ENCODE results near the gene SMYD3. TPM values are rescaled to one million over a fixed set of nuclear protein-coding genes. Genes with fewer than 3 reads are reported as not detected.

Gene SMYD3
- total RNA-seq, 1 experiment from 2014 or later = 17.4 TPM

DNA sequence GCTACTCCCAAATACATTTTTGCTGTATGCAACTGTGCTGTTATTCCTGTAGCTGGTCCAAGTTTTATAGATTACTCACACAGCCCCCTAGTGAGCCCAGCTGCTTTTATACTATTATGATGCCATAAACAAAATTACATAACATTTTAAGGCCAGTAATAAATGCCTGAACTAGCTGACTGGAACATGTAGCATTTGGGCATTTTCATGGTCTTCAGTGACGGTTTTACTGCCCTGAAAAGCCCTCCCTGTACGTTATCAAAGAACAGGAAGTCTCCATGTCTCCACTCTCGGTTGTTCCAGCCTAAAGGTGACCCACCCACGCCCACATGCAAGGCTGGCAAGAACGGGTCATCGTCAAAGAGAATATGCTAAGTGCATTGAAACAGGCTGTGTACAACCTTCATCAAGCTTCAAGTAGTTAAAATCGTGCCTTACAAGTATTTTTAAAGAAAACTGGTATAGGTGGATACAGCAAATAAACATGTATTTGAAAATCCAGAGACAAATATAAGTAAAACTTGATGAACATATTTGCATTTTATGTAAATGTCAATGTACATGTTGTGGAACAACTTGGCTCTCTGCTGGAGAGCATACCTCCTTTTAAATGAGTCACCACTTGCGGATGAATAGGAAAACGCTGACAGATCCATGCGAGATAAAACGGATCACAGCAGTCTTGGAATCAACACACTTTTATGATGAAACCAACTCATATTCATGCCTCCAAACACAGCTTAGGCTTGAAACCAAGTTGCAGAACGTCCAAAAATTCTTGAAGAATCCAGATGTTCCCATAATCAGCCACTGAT, 520.5 kb downstream of the SMYD3 start:
- no peaks in the 10 kb centered on the region for H3K27me3 ChIP-seq (ENCODE audit: control insufficient read depth, insufficient read depth, low read length)
- H3K4me1 ChIP-seq (ENCODE audit: control insufficient read depth, insufficient read depth, low read length) = peaks cover 22% of the 10 kb centered on the region
- H3K9me3 ChIP-seq (ENCODE audit: control insufficient read depth, insufficient read depth, low read depth, low read length) = no peaks in the 10 kb centered on the region
- no peaks in the 10 kb centered on the region for H3K36me3 ChIP-seq (ENCODE audit: control insufficient read depth, insufficient read depth, low read length)
- intact Hi-C loops (cut with micrococcal nuclease; ENCODE audit: unreplicated experiment) = no loop called here
- TF ChIP-seq, protein P1, sequence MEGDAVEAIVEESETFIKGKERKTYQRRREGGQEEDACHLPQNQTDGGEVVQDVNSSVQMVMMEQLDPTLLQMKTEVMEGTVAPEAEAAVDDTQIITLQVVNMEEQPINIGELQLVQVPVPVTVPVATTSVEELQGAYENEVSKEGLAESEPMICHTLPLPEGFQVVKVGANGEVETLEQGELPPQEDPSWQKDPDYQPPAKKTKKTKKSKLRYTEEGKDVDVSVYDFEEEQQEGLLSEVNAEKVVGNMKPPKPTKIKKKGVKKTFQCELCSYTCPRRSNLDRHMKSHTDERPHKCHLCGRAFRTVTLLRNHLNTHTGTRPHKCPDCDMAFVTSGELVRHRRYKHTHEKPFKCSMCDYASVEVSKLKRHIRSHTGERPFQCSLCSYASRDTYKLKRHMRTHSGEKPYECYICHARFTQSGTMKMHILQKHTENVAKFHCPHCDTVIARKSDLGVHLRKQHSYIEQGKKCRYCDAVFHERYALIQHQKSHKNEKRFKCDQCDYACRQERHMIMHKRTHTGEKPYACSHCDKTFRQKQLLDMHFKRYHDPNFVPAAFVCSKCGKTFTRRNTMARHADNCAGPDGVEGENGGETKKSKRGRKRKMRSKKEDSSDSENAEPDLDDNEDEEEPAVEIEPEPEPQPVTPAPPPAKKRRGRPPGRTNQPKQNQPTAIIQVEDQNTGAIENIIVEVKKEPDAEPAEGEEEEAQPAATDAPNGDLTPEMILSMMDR (IDR thresholded peaks at IDR 0.05) = no peak
- TF ChIP-seq, protein P2, sequence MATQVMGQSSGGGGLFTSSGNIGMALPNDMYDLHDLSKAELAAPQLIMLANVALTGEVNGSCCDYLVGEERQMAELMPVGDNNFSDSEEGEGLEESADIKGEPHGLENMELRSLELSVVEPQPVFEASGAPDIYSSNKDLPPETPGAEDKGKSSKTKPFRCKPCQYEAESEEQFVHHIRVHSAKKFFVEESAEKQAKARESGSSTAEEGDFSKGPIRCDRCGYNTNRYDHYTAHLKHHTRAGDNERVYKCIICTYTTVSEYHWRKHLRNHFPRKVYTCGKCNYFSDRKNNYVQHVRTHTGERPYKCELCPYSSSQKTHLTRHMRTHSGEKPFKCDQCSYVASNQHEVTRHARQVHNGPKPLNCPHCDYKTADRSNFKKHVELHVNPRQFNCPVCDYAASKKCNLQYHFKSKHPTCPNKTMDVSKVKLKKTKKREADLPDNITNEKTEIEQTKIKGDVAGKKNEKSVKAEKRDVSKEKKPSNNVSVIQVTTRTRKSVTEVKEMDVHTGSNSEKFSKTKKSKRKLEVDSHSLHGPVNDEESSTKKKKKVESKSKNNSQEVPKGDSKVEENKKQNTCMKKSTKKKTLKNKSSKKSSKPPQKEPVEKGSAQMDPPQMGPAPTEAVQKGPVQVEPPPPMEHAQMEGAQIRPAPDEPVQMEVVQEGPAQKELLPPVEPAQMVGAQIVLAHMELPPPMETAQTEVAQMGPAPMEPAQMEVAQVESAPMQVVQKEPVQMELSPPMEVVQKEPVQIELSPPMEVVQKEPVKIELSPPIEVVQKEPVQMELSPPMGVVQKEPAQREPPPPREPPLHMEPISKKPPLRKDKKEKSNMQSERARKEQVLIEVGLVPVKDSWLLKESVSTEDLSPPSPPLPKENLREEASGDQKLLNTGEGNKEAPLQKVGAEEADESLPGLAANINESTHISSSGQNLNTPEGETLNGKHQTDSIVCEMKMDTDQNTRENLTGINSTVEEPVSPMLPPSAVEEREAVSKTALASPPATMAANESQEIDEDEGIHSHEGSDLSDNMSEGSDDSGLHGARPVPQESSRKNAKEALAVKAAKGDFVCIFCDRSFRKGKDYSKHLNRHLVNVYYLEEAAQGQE (IDR thresholded peaks at IDR 0.05; ENCODE audit: insufficient read depth in 1 of 2, low read depth in 2 of 2, low read length in 1 of 2) = no peak
- TF ChIP-seq SIN3A (IDR thresholded peaks at IDR 0.05; ENCODE audit: borderline replicate concordance, insufficient read depth, low read depth, low read length) (no peak), POLR2AphosphoS5 (IDR thresholded peaks at IDR 0.05; ENCODE audit: low read depth, low read length) (no peak), TCF7L2 (IDR thresholded peaks at IDR 0.05; ENCODE audit: low read depth, low read length) (peak; percentile 45; the same call in 1 of the 2 replicates)
- peak; percentile 45 for DNase-seq (ENCODE audit: low read depth, low spot score)
- ATAC-seq = peak; percentile 93
- H3K27ac ChIP-seq (ENCODE audit: low read length) = peak overlapping the region; percentile 73
- BruUV-seq (replicated peaks) = no TSS peak
- ChIA-PET POLR2A (no interaction called here), CTCF (no interaction called here)
- in situ Hi-C loops (cut with HindIII; ENCODE audit: low pct_unique_long_range_greater_than_20kb, low sequenced_read_pairs) = no loop called here
- no peak overlapping the region for H3K4me3 ChIP-seq (ENCODE audit: low read depth in 2 of 2, low read length in 2 of 2)

DNA sequence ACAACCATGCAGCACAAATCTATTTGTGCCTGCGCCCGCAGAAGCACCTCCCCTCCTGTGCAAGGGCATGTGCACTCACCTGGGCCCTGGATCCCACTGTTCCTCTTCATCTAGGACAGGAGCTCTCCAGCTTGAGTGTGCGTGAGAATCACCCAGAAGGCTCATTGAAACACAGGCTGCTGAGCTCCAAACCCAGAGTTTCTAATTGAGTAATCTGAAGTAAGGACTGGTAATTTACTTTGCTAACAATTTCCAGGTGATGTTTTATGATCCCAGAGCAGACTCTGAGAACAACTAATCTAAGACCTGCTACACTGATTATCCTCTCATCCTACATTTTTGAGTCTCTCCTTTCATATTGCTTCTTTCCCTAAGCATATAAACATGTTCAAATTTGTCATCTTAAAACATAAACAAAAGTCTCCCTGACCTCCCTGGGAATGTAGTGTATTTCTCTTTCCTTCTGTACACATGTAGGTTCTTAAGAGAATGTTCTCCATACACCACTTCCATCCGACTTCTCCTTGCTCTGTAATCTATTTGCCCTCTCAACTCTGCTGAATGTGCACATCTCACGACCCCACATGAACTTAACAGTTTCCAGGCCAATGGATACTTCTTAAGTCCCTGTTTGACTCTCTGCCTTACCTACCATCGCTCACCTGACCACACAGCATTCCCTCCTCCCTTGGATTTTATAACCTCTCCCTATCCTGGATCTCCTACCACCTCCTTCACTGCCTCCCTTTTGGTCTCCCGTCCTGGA, 522.5 kb downstream of the SMYD3 start:
- in situ Hi-C loops (cut with HindIII; ENCODE audit: low pct_unique_long_range_greater_than_20kb, low sequenced_read_pairs) (no loop called here), intact Hi-C loops (cut with micrococcal nuclease; ENCODE audit: unreplicated experiment) (no loop called here)
- Histone ChIP-seq H3K9me3 (ENCODE audit: control insufficient read depth, insufficient read depth, low read depth, low read length) (no peaks in the 10 kb centered on the region), H3K4me3 (ENCODE audit: low read depth in 2 of 2, low read length in 2 of 2) (no peak overlapping the region), H3K4me1 (ENCODE audit: control insufficient read depth, insufficient read depth, low read length) (peaks cover 22% of the 10 kb centered on the region), H3K27ac (ENCODE audit: low read length) (no peak overlapping the region; the same call in 1 of the 2 replicates), H3K36me3 (ENCODE audit: control insufficient read depth, insufficient read depth, low read length) (no peaks in the 10 kb centered on the region), H3K27me3 (ENCODE audit: control insufficient read depth, insufficient read depth, low read length) (no peaks in the 10 kb centered on the region)
- TF ChIP-seq, protein P2 (IDR thresholded peaks at IDR 0.05; ENCODE audit: insufficient read depth in 1 of 2, low read depth in 2 of 2, low read length in 1 of 2) = no peak
- TF ChIP-seq TCF7L2 (IDR thresholded peaks at IDR 0.05; ENCODE audit: low read depth, low read length) (no peak), SIN3A (IDR thresholded peaks at IDR 0.05; ENCODE audit: borderline replicate concordance, insufficient read depth, low read depth, low read length) (no peak), POLR2AphosphoS5 (IDR thresholded peaks at IDR 0.05; ENCODE audit: low read depth, low read length) (no peak)
- TF ChIP-seq, protein P1 (IDR thresholded peaks at IDR 0.05) = no peak
- no peak for DNase-seq (ENCODE audit: low read depth, low spot score)
- ChIA-PET POLR2A (no interaction called here), CTCF (no interaction called here)
- no peak for ATAC-seq
- BruUV-seq (replicated peaks) = no TSS peak

Data from Panc1 (cell line).